GM12878 (cell line): ENCODE measurements around the gene USP5. TPM values are rescaled to one million over a fixed set of nuclear protein-coding genes. Genes with fewer than 3 reads are reported as not detected.

Experiments
- ATAC-seq: fragments of 200-7000 bp; cut with Tn5 transposase; 3 replicates; pipeline ENCODE4 v1.9.1; 2020; ENCODE audit warnings: mild to moderate bottlenecking, moderate library complexity
- BruUV-seq: library from RNA; stranded (reverse); fragments of 400-500 nt; replicated peaks from 2 replicates; lab custom pipeline; 2021; lab: Mats Ljungman, UMichigan
- CTCF ChIA-PET: fragments of 300-600 bp; sonication (Branson Sonifier 250); formaldehyde crosslinking; extraction: SDS; loops from one replicate; lab custom pipeline; 2021; ENCODE audit warnings: inconsistent platforms; lab: Yijun Ruan, JAX
- POLR2A ChIA-PET: fragments of 350-600 bp; formaldehyde crosslinking; extraction: SDS; loops from one replicate; lab custom pipeline; 2021; ENCODE audit warnings: inconsistent platforms; lab: Charles Lee
- RAD21 ChIA-PET: fragments of 300-600 bp; sonication (Branson Sonifier 250); formaldehyde crosslinking; loops from one replicate; lab custom pipeline; 2023; ENCODE audit warnings: antibody characterized with exemption; ENCODE audit not compliant: unreplicated experiment; lab: Charles Lee
- SMC1A ChIA-PET: fragments of 300-600 bp; sonication (Branson Sonifier 250); formaldehyde crosslinking; loops from one replicate; lab custom pipeline; 2023; ENCODE audit not compliant: unreplicated experiment, uncharacterized antibody; lab: Charles Lee
- DNase-seq: peaks from one replicate; pipeline ENCODE4 v3.0.0-alpha.2; 2011; ENCODE audit warnings: low read depth, low spot score
- FAIRE-seq: peaks from 3 replicates; lab custom pipeline; 2011; peaks lifted over from hg19 to GRCh38; lab: Jason Lieb, UNC
- H2AFZ ChIP-seq: 2 replicates; pipeline ENCODE4 v1.6.0; 2011; ENCODE audit warnings: low read depth, low read length, control low read depth; ENCODE audit not compliant: control insufficient read depth
- H3K27ac ChIP-seq: 2 replicates; pipeline ENCODE4 v1.5.1; 2011; ENCODE audit warnings: control low read depth; ENCODE audit not compliant: control insufficient read depth, insufficient read depth
- H3K27me3 ChIP-seq, 2 experiments: replicated peaks in 1 of 2; 2 replicates each; pipeline versions ENCODE4 v1.6.0 to v1.6.1; 2011; ENCODE audit warnings: low read length in 1 of 2; ENCODE audit not compliant: control insufficient read depth in 2 of 2, insufficient read depth in 2 of 2
- H3K36me3 ChIP-seq, 2 experiments: 2 replicates each; pipeline ENCODE4 v1.5.1; 2011; ENCODE audit warnings: low read length in 1 of 2; ENCODE audit not compliant: control insufficient read depth in 2 of 2, insufficient read depth in 2 of 2
- H3K4me1 ChIP-seq: 2 replicates; pipeline ENCODE4 v1.6.1; 2011; ENCODE audit warnings: mild to moderate bottlenecking, low read length, moderate library complexity, mixed read lengths; ENCODE audit not compliant: control insufficient read depth, insufficient read depth
- H3K4me2 ChIP-seq: 2 replicates; pipeline ENCODE4 v1.6.0; 2011; ENCODE audit warnings: control low read depth; ENCODE audit not compliant: control insufficient read depth, insufficient read depth
- H3K4me3 ChIP-seq: fragments of 200-600 bp; sonication (generic); 2 replicates; pipeline ENCODE4 v1.5.1; 2016
- H3K79me2 ChIP-seq: 2 replicates; pipeline ENCODE4 v1.6.0; 2011; ENCODE audit warnings: low read length; ENCODE audit not compliant: control insufficient read depth, insufficient read depth
- H3K9ac ChIP-seq: 2 replicates; pipeline ENCODE4 v1.8.0; 2011; ENCODE audit warnings: low read length, control low read depth, mixed read lengths; ENCODE audit not compliant: control insufficient read depth, insufficient read depth
- H3K9me3 ChIP-seq: replicated peaks from 3 replicates; pipeline ENCODE4 v1.5.1; 2011; ENCODE audit warnings: mild to moderate bottlenecking, low read length; ENCODE audit not compliant: control insufficient read depth, insufficient read depth
- H4K20me1 ChIP-seq: 2 replicates; pipeline ENCODE4 v1.6.0; 2011; ENCODE audit not compliant: control insufficient read depth, insufficient read depth
- CUX1 ChIP-seq: IDR thresholded peaks from 2 replicates; pipeline ENCODE4 v1.6.1; 2012; ENCODE audit warnings: improper control_type of control experiment, low read depth, low read length; ENCODE audit not compliant: insufficient replicate concordance
- E4F1 ChIP-seq: fragments of 450-650 bp; IDR thresholded peaks from 2 replicates; pipeline ENCODE4 v1.6.1; 2018; ENCODE audit warnings: borderline replicate concordance, mild to moderate bottlenecking; ENCODE audit not compliant: partially characterized antibody
- JUND ChIP-seq: IDR thresholded peaks from 2 replicates; pipeline ENCODE4 v1.6.1; 2012; ENCODE audit warnings: low read depth, mild to moderate bottlenecking, low read length, improper control_type of control experiment, moderate library complexity
- MTA2 ChIP-seq: fragments of 450-650 bp; IDR thresholded peaks from 2 replicates; pipeline ENCODE4 v1.6.1; 2016; ENCODE audit warnings: low read depth, mild to moderate bottlenecking, moderate library complexity
- PAX8 ChIP-seq: fragments of 450-650 bp; IDR thresholded peaks from 2 replicates; pipeline ENCODE4 v1.6.1; 2017; ENCODE audit warnings: mild to moderate bottlenecking, moderate library complexity
- USF1 ChIP-seq: IDR thresholded peaks from 2 replicates; pipeline ENCODE4 v1.6.1; 2011; ENCODE audit warnings: borderline replicate concordance, low read depth, mild to moderate bottlenecking, moderate library complexity, mixed read lengths, low read length; ENCODE audit not compliant: insufficient read depth; ENCODE audit errors: extremely low read length
- WGBS: methylation state at CpG from one replicate; pipeline ENCODE4 v1.1.6; 2016; ENCODE audit warnings: low lambda C conversion rate; ENCODE audit not compliant: insufficient replicate concordance, insufficient coverage; ENCODE audit errors: missing lambda C conversion rate; 5-methylcytosine and 5-hydroxymethylcytosine counted together
- in situ Hi-C: fragments of 300-500 bp; cut with MboI; formaldehyde crosslinking; loops from 9 replicates; pipeline ENCODE4 v1.14.3; 2018; ENCODE audit warnings: mixed read lengths
- intact Hi-C: fragments of 100-400 bp; cut with micrococcal nuclease; formaldehyde crosslinking; loops from one replicate; pipeline ENCODE4 v1.14.2; 2022; ENCODE audit not compliant: unreplicated experiment
- polyA plus RNA-seq, 11 experiments: library from polyadenylated mRNA; depleted of rRNA in 4 of 11; unstranded in 6 of 11; stranded (reverse) in 5 of 11; fragments of >200 nt; fragmentation: Nextera tagmentation in 4 of 11; fragmentation: Illumina TruSeq in 1 of 11; extraction: Ambion mirVana in 4 of 11; extraction: Trizol in 1 of 11; gene quantifications; 1 replicate in 1 of 11; 2 replicates in 10 of 11; pipeline versions ENCODE4 v1.2.1 to v1.2.3, GENCODE V29; 2011 to 2016; ENCODE audit warnings: inconsistent platforms in 2 of 11, missing spikeins in 2 of 11, low read depth in 1 of 11
- total RNA-seq, 4 experiments: library from RNA; depleted of rRNA in 3 of 4; stranded (reverse); fragments of >200 nt in 3 of 4; fragmentation: Illumina TruSeq in 1 of 4; extraction: Trizol in 1 of 4; gene quantifications; 2 replicates each; pipeline versions ENCODE4 v1.2.1 to v1.2.3, GENCODE V29; 2013 to 2021
- TF ChIP-seq, protein P1 (sequence below): fragments of 450-650 bp; IDR thresholded peaks from 2 replicates; pipeline ENCODE4 v1.6.1; 2017; ENCODE audit warnings: mild to moderate bottlenecking, moderate library complexity

Gene USP5
- total and polyA plus RNA-seq, 10 of the 15 experiments (the other 5 are each of a cell fraction or from before 2014, with no cell fraction given) = 2.5 to 124 (median 74.6) TPM

- TF ChIP-seq CUX1 (no peak), MTA2 (no peak), USF1 (no peak)
Observed at GRCh38 chr12:6860942-6861341, 9.0 kb downstream of the USP5 start (continued).

DNA sequence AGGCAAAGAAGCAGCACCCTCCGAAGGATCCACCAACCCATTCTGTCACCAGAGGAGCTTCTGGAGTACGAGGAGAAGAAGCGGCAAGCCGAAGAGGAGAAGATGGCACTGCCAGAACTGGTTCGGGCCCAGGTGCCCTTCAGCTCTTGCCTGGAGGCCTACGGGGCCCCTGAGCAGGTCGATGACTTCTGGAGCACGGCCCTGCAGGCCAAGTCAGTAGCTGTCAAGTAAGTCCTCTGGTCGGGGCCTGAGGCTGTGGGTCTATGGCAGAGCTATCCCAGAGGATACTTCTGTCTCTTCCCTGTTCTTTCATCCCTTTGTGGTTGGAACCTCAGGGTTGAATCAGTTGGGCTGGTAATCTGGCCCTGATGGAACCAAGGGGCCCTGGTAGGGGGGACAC is 9.4 kb downstream of the USP5 start:
- Histone ChIP-seq H3K4me1 (no peaks in the 10 kb centered on the region), H4K20me1 (no peaks in the 10 kb centered on the region), H3K27ac (no peak overlapping the region), H2AFZ (no peak overlapping the region), H3K4me3 (no peak overlapping the region), H3K9ac (no peak overlapping the region), H3K4me2 (no peak overlapping the region), H3K9me3 (no peaks in the 10 kb centered on the region), H3K27me3 (no peaks in the 10 kb centered on the region), H3K36me3 (peaks cover 46 to 49% of the 10 kb centered on the region in 2 experiments), H3K79me2 (no peaks in the 10 kb centered on the region)
- no peak for DNase-seq
- ATAC-seq = no peak
- TF ChIP-seq, protein P1, sequence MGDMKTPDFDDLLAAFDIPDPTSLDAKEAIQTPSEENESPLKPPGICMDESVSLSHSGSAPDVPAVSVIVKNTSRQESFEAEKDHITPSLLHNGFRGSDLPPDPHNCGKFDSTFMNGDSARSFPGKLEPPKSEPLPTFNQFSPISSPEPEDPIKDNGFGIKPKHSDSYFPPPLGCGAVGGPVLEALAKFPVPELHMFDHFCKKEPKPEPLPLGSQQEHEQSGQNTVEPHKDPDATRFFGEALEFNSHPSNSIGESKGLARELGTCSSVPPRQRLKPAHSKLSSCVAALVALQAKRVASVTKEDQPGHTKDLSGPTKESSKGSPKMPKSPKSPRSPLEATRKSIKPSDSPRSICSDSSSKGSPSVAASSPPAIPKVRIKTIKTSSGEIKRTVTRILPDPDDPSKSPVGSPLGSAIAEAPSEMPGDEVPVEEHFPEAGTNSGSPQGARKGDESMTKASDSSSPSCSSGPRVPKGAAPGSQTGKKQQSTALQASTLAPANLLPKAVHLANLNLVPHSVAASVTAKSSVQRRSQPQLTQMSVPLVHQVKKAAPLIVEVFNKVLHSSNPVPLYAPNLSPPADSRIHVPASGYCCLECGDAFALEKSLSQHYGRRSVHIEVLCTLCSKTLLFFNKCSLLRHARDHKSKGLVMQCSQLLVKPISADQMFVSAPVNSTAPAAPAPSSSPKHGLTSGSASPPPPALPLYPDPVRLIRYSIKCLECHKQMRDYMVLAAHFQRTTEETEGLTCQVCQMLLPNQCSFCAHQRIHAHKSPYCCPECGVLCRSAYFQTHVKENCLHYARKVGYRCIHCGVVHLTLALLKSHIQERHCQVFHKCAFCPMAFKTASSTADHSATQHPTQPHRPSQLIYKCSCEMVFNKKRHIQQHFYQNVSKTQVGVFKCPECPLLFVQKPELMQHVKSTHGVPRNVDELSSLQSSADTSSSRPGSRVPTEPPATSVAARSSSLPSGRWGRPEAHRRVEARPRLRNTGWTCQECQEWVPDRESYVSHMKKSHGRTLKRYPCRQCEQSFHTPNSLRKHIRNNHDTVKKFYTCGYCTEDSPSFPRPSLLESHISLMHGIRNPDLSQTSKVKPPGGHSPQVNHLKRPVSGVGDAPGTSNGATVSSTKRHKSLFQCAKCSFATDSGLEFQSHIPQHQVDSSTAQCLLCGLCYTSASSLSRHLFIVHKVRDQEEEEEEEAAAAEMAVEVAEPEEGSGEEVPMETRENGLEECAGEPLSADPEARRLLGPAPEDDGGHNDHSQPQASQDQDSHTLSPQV = no peak
- no peak for TF ChIP-seq PAX8
- no peak for TF ChIP-seq E4F1
- no peak for TF ChIP-seq JUND
- FAIRE-seq = no peak
- in situ Hi-C loops = no loop called here
- 97% methylated on average over 9 of the region's 9 CpGs for WGBS
- CTCF ChIA-PET = no interaction called here
- RAD21 ChIA-PET = no interaction called here
- no TSS peak for BruUV-seq
- SMC1A ChIA-PET = interaction anchor here (1.4 kb wide), 1 partner anchor 23 kb away, joined by 3 read pairs; no protein-coding TSS in a partner anchor
- intact Hi-C loops = no loop called here
- POLR2A ChIA-PET = interaction anchor here (0.7 to 1.7 kb wide), 4 partner anchors 10 to 21 kb away, joined by 3 to 4 read pairs (median 3); partner anchors contain the start of genes CDCA3, GNB3, SPSB2 and USP5
